Uterus (tissue), 2 donors: ENCODE data around the gene PRMT7.

Experiments
- POLR2A ChIP-seq, 2 donors: fragments of 450-650 bp; IDR thresholded peaks; one replicate each; pipeline ENCODE4 v1.6.1; 2016; ENCODE audit warnings: antibody characterized with exemption in 2 of 2, mild to moderate bottlenecking in 1 of 2, moderate library complexity in 1 of 2
- TF ChIP-seq, protein P1 (sequence below), 4 experiments: fragments of 200-600 bp in 2 of 4; fragments of 450-650 bp in 2 of 4; sonication (generic) in 2 of 4; IDR thresholded peaks; one replicate each; pipeline ENCODE4 v1.5.1; 2016 to 2019; ENCODE audit warnings: antibody characterized with exemption in 4 of 4, mild to moderate bottlenecking in 2 of 4, moderate library complexity in 1 of 4

DNA sequence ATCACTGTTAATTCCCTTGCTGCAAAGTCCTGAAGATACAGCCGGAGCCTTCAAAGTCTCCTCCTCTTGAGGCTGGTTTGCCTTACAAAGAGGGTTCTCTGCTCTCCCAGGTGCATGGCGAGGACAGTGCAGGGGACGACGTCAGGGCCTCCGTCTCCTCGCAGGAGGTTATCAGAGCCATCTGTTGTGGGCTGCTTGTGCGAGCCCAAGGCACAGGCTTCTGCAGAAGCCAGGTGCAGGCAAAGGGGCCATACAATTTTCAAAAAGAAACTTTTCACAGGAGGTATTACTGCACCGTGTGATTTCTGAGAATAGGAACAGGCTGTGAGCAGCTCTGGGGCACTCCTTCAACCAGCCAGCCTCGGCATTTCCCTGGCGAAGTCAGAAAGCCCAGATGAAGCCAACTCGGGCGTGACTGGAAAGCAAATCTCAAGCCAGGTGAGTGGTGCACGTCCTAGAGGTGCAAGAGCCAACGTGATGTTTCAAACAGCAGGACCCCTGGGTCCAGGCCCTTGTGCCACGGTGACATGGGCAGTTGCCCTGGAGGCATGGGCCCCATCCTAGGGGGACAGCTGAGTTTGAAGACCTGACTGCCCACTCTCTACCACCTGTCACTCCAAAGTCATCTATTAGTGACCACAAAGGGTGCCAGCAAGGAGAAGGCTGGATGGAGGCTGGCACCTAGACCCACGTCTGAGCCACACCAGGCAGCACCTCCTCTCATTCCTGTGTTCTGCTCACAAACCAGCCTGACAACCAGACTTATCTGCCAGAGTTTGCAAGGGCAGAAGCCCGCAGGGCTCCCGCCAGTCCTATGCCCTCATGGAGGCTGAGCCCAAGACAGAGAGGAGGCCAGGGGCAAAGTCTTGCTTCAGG is 68.9 kb downstream of the PRMT7 start:
- TF ChIP-seq, protein P1, sequence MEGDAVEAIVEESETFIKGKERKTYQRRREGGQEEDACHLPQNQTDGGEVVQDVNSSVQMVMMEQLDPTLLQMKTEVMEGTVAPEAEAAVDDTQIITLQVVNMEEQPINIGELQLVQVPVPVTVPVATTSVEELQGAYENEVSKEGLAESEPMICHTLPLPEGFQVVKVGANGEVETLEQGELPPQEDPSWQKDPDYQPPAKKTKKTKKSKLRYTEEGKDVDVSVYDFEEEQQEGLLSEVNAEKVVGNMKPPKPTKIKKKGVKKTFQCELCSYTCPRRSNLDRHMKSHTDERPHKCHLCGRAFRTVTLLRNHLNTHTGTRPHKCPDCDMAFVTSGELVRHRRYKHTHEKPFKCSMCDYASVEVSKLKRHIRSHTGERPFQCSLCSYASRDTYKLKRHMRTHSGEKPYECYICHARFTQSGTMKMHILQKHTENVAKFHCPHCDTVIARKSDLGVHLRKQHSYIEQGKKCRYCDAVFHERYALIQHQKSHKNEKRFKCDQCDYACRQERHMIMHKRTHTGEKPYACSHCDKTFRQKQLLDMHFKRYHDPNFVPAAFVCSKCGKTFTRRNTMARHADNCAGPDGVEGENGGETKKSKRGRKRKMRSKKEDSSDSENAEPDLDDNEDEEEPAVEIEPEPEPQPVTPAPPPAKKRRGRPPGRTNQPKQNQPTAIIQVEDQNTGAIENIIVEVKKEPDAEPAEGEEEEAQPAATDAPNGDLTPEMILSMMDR (IDR thresholded peaks at IDR 0.05) = no peak
- TF ChIP-seq POLR2A (IDR thresholded peaks at IDR 0.05) = no peak
